ENCODE measurements around the gene DISC1. TPM values are rescaled to one million over a fixed set of nuclear protein-coding genes. Genes with fewer than 3 reads are reported as not detected.

Gene DISC1
- total and polyA plus RNA-seq, 2 donors (not counting 1 experiment from before 2014, with no cell fraction given): 2.7 to 4.3 TPM

DNA sequence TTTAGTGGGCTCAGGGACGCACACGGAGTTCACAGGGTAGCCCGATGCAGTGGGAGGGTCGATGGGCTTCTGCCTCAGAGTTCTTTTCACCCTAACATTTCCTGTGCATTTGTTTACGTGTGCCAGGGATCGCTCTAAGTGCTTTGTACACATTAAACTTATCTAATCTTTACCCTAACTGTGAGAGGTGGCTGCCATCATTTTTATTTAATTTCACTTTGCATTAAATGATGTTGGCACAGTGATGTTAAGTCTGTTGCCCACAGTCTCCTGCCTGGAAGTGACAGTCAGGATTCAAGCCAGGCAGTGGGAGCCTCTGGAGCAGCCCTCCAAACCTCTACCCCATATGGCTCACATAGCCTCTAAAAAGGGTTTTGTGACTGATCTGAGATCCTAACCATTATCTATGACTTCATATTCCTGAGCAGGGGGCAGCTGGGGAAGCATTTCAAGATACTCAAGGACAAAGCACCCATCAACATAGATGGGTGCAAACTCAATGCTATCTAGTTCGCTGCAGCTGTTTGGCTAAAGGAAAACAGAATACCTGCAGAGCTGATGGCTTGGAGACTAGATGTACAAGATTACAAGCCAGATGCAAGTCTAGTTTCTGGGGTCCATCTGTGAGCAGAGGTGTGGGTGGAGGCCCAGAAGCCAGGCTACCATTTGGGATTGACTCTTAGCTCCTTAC, 303.8 kb downstream of the DISC1 start:
- H3K27ac ChIP-seq (ENCODE audit: low read length in 2 of 2): no peak overlapping the region
- no peak for DNase-seq
- WGBS (ENCODE audit: insufficient coverage): 80% methylated on average over 5 of the region's 7 CpGs
- Mint-ChIP-seq H3K4me1 (no peaks in the 10 kb centered on the region), H3K4me3 (no peak overlapping the region), H3K27me3 (no peaks in the 10 kb centered on the region), H3K27ac (no peak overlapping the region), H3K9me3 (ENCODE audit: insufficient read depth) (peaks cover 4% of the 10 kb centered on the region)
- H3K4me2 ChIP-seq (replicated peaks; ENCODE audit: low read depth, low read length, poor library complexity, severe bottlenecking): no peak overlapping the region
- H3K36me3 ChIP-seq (replicated peaks in 1 of 2; ENCODE audit: control extremely low read depth in 1 of 2, control insufficient read depth in 1 of 2, extremely low read depth in 1 of 2, insufficient read depth in 2 of 2, low read length in 1 of 2): no peaks in the 10 kb centered on the region
- POLR2A ChIA-PET: no interaction called here
- intact Hi-C loops (cut with micrococcal nuclease): no loop called here
- no peaks in the 10 kb centered on the region for H3K4me1 ChIP-seq (ENCODE audit: control insufficient read depth in 2 of 2, insufficient read depth in 2 of 2, low read length in 2 of 2)
- no peaks in the 10 kb centered on the region for H3K27me3 ChIP-seq (replicated peaks in 1 of 4; ENCODE audit: control extremely low read depth in 1 of 4, control insufficient read depth in 3 of 4, insufficient read depth in 4 of 4, low read length in 3 of 4)
- H2AFZ ChIP-seq (ENCODE audit: insufficient read depth, low read depth, low read length, poor library complexity, severe bottlenecking): no peak overlapping the region
- H3K4me3 ChIP-seq (ENCODE audit: control extremely low read depth in 1 of 5, extremely low read depth in 1 of 5, insufficient read depth in 1 of 5, low read depth in 2 of 5, low read length in 4 of 5): no peak overlapping the region
- TF ChIP-seq, protein P1, sequence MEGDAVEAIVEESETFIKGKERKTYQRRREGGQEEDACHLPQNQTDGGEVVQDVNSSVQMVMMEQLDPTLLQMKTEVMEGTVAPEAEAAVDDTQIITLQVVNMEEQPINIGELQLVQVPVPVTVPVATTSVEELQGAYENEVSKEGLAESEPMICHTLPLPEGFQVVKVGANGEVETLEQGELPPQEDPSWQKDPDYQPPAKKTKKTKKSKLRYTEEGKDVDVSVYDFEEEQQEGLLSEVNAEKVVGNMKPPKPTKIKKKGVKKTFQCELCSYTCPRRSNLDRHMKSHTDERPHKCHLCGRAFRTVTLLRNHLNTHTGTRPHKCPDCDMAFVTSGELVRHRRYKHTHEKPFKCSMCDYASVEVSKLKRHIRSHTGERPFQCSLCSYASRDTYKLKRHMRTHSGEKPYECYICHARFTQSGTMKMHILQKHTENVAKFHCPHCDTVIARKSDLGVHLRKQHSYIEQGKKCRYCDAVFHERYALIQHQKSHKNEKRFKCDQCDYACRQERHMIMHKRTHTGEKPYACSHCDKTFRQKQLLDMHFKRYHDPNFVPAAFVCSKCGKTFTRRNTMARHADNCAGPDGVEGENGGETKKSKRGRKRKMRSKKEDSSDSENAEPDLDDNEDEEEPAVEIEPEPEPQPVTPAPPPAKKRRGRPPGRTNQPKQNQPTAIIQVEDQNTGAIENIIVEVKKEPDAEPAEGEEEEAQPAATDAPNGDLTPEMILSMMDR (IDR thresholded peaks at IDR 0.05): no peak
- TF ChIP-seq EZH2 (IDR thresholded peaks at IDR 0.05; ENCODE audit: borderline replicate concordance, insufficient read depth, low read depth, low read length, poor library complexity, severe bottlenecking): no peak
- no peak overlapping the region for H3K9ac ChIP-seq (ENCODE audit: low read length)
- no peak for ATAC-seq (ENCODE audit: low read depth)
- CTCF ChIA-PET: interaction anchor here (2.1 kb wide), 1 partner anchor 64 kb away, joined by 8 read pairs; no protein-coding TSS in a partner anchor
- H3K79me2 ChIP-seq (ENCODE audit: control insufficient read depth, insufficient read depth, low read length): no peaks in the 10 kb centered on the region
- H3K9me3 ChIP-seq (ENCODE audit: control extremely low read depth in 1 of 3, control insufficient read depth in 2 of 3, insufficient read depth in 1 of 3, low read length in 2 of 3): peaks cover 0 to 14% (median 6%) of the 10 kb centered on the region in 3 donors
- H4K20me1 ChIP-seq (ENCODE audit: control insufficient read depth, insufficient read depth, low read length, poor library complexity, severe bottlenecking): no peaks in the 10 kb centered on the region

DNA sequence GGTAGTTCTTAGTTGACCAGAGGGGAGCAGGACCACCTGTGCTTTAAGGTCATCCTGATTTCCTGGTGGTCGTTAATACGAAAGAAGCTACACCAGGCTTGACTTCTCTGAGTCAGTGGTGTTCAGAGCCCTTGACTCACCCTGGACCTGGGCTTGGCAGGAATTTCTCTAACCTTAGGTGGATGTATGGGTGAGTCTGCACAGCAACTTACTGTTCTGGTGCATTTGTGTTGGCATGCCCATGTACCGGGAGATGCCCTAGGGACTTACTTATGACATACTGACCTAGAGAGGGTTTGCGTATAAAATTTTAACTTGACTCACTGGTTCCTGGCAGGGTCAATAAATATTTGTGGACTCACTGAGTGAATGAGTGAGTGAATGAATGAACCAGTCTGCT, 304.6 kb downstream of the DISC1 start:
- no peaks in the 10 kb centered on the region for H3K79me2 ChIP-seq (ENCODE audit: control insufficient read depth, insufficient read depth, low read length)
- H3K9me3 ChIP-seq (ENCODE audit: control extremely low read depth in 1 of 3, control insufficient read depth in 2 of 3, insufficient read depth in 1 of 3, low read length in 2 of 3): peaks cover 0 to 14% (median 6%) of the 10 kb centered on the region in 3 donors
- H3K27me3 ChIP-seq (replicated peaks in 1 of 4; ENCODE audit: control extremely low read depth in 1 of 4, control insufficient read depth in 3 of 4, insufficient read depth in 4 of 4, low read length in 3 of 4): no peaks in the 10 kb centered on the region
- no peaks in the 10 kb centered on the region for H3K4me1 ChIP-seq (ENCODE audit: control insufficient read depth in 2 of 2, insufficient read depth in 2 of 2, low read length in 2 of 2)
- ChIA-PET POLR2A (no interaction called here), CTCF (interaction anchor here (0.7 to 2.1 kb wide), 3 partner anchors 8 to 65 kb away, joined by 3 to 8 read pairs (median 4); no protein-coding TSS in a partner anchor)
- whole genome bisulfite sequencing (ENCODE audit: insufficient coverage): 94% methylated on average over 2 of the region's 4 CpGs
- H3K4me3 ChIP-seq (ENCODE audit: control extremely low read depth in 1 of 5, extremely low read depth in 1 of 5, insufficient read depth in 1 of 5, low read depth in 2 of 5, low read length in 4 of 5): no peak overlapping the region
- no peak for DNase-seq
- H3K9ac ChIP-seq (ENCODE audit: low read length): no peak overlapping the region
- H2AFZ ChIP-seq (ENCODE audit: insufficient read depth, low read depth, low read length, poor library complexity, severe bottlenecking): no peak overlapping the region
- intact Hi-C loops (cut with micrococcal nuclease): no loop called here
- H3K4me1 Mint-ChIP-seq: no peaks in the 10 kb centered on the region
- H3K36me3 ChIP-seq (replicated peaks in 1 of 2; ENCODE audit: control extremely low read depth in 1 of 2, control insufficient read depth in 1 of 2, extremely low read depth in 1 of 2, insufficient read depth in 2 of 2, low read length in 1 of 2): no peaks in the 10 kb centered on the region
- H4K20me1 ChIP-seq (ENCODE audit: control insufficient read depth, insufficient read depth, low read length, poor library complexity, severe bottlenecking): no peaks in the 10 kb centered on the region
- TF ChIP-seq EZH2 (IDR thresholded peaks at IDR 0.05; ENCODE audit: borderline replicate concordance, insufficient read depth, low read depth, low read length, poor library complexity, severe bottlenecking): no peak
- TF ChIP-seq, protein P1 (IDR thresholded peaks at IDR 0.05): no peak
- ATAC-seq (ENCODE audit: low read depth): no peak
- peaks cover 4% of the 10 kb centered on the region for H3K9me3 Mint-ChIP-seq (ENCODE audit: insufficient read depth)
- no peak overlapping the region for H3K4me3 Mint-ChIP-seq
- no peak overlapping the region for H3K27ac Mint-ChIP-seq
- no peaks in the 10 kb centered on the region for H3K27me3 Mint-ChIP-seq
- no peak overlapping the region for H3K4me2 ChIP-seq (replicated peaks; ENCODE audit: low read depth, low read length, poor library complexity, severe bottlenecking)
- no peak overlapping the region for H3K27ac ChIP-seq (ENCODE audit: low read length in 2 of 2)
